Lower leg skin (tissue), 3 donors: Measurements from ENCODE around the gene ZSWIM6.

ENCODE experiments used
- CTCF ChIP-seq, 3 donors: fragments of 450-650 bp; IDR thresholded peaks; one replicate each; pipeline ENCODE4 v1.5.1; 2016; ENCODE audit warnings: antibody characterized with exemption in 3 of 3, mild to moderate bottlenecking in 3 of 3, moderate library complexity in 2 of 3
- POLR2A ChIP-seq, 2 donors: fragments of 450-650 bp; IDR thresholded peaks; one replicate each; pipeline ENCODE4 v1.6.1; 2016 to 2017; ENCODE audit warnings: antibody characterized with exemption in 2 of 2, mild to moderate bottlenecking in 1 of 2, moderate library complexity in 1 of 2

GRCh38 chr5:61412361-61412760 lies 80.3 kb downstream of the ZSWIM6 start:
- no peak for TF ChIP-seq CTCF (IDR thresholded peaks at IDR 0.05)
- TF ChIP-seq POLR2A (IDR thresholded peaks at IDR 0.05), result no peak
